ENCODE data around the gene S1PR5. TPM values are rescaled to one million over a fixed set of nuclear protein-coding genes. Genes with fewer than 3 reads are reported as not detected.
"Not testable (repeated sequence)": the region's sequence is repeated elsewhere in the genome, so short reads cannot be mapped to it uniquely, and the experiment has no call there.

Gene S1PR5
- total and polyA plus RNA-seq, 8 donors, result 0.20 to 1.8 (median 0.86) TPM

- H3K4me1 ChIP-seq, result peaks cover 7 to 34% of the 10 kb centered on the region in 2 donors
- intact Hi-C loops (cut with DNase I), result no loop called here
- H3K27me3 ChIP-seq, result no peaks in the 10 kb centered on the region
- TF ChIP-seq CTCF (IDR thresholded peaks at IDR 0.05), result no peak
- H3K4me3 ChIP-seq, result peak overlapping the region; percentile 87 to 92
- H3K36me3 ChIP-seq, result peaks cover 0 to 35% of the 10 kb centered on the region in 2 donors
- no peaks in the 10 kb centered on the region for H3K9me3 ChIP-seq
- H3K27ac ChIP-seq, result peak overlapping the region in 1 of 2 donors; percentile 1
- DNase-seq (peak in 1 of 4 donors; percentile 75), ATAC-seq (no peak)
Measured at GRCh38 chr19:10544753-10545251, 27.6 kb upstream of the S1PR5 start.

GRCh38 chr19:10544242-10544752 lies 27.1 kb upstream of the S1PR5 start:
- peak overlapping the region; percentile 87 to 92 for H3K4me3 ChIP-seq
- peak overlapping the region; percentile 77 to 85 for H3K27ac ChIP-seq
- DNase-seq (peak in 1 of 4 donors; percentile 81), ATAC-seq (peak; percentile 51)
- H3K4me1 ChIP-seq, result peaks cover 7 to 36% of the 10 kb centered on the region in 2 donors
- H3K9me3 ChIP-seq, result no peaks in the 10 kb centered on the region
- TF ChIP-seq CTCF (IDR thresholded peaks at IDR 0.05), result no peak
- intact Hi-C loops (cut with DNase I), result no loop called here
- H3K36me3 ChIP-seq, result peaks cover 0 to 30% of the 10 kb centered on the region in 2 donors
- no peaks in the 10 kb centered on the region for H3K27me3 ChIP-seq

DNA sequence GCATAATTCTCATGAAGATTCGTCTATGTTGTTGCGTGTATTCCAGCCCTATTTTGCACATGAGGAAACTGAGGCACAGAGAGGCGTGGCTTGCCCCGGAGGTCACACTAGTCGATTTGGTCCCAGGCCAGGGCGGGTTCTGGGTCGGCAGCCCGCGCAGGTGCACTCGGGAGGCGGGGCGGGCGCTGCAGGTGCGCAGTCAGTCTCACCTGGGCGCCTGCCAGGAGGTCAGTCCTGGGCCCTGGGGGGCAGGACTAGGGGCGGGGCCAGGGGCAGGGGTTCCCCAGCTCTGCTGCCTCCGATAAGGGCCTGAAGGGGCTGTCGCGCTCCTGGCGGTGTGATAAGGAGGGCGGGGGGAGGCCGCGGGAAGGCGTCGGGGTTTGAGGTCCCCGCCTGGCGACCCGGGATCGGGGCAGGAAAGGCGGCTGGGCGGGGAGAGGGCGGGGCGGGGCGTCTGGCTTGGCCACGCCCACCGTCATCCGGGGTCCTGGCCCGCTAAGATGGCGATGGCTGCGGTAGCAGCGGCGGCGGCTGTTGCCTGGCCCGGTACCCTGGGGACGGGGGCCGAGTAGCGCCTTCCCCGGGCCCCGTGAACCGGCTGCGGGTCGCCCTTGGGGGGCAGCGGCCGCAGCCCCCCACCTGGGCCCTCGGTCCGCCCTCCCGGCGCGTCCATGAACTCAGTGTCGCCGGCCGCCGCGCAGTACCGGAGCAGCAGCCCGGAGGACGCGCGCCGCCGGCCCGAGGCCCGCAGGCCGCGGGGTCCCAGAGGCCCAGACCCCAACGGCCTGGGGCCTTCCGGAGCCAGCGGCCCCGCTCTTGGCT lies 26.4 kb upstream of the S1PR5 start, which contains the start of gene ATG4D:
ATG4D (plus strand) TSS at position 485 of the 822 bp plus-strand sequence; CDS start at position 672, 187 bp downstream.
- intact Hi-C loops (cut with DNase I), result no loop called here
- peak; percentile 63 to 95 (median 88) for DNase-seq
- Histone ChIP-seq H3K27me3 (peaks cover 0 to 6% of the 10 kb centered on the region in 2 donors), H3K4me1 (peaks cover 7 to 41% of the 10 kb centered on the region in 2 donors), H3K4me3 (peak within 1 kb of the TSS; percentile 87 to 92), H3K9me3 (no peaks in the 10 kb centered on the region), H3K27ac (peak within 1 kb of the TSS; percentile 77 to 85), H3K36me3 (peaks cover 0 to 23% of the 10 kb centered on the region in 2 donors)
- ATAC-seq, result peak; percentile 93
- no peak for TF ChIP-seq CTCF (IDR thresholded peaks at IDR 0.05)

GRCh38 chr19:10543059-10543419 lies 25.8 kb upstream of the S1PR5 start:
- ATAC-seq (peak; percentile 1), DNase-seq (no peak)
- intact Hi-C loops (cut with DNase I), result no loop called here
- H3K27ac ChIP-seq, result no peak overlapping the region
- H3K9me3 ChIP-seq, result no peaks in the 10 kb centered on the region
- H3K4me3 ChIP-seq, result peak overlapping the region in 1 of 2 donors; percentile 92
- H3K27me3 ChIP-seq, result peaks cover 0 to 12% of the 10 kb centered on the region in 2 donors
- H3K4me1 ChIP-seq, result peaks cover 7 to 41% of the 10 kb centered on the region in 2 donors
- H3K36me3 ChIP-seq, result peaks cover 0 to 17% of the 10 kb centered on the region in 2 donors
- no peak for TF ChIP-seq CTCF (IDR thresholded peaks at IDR 0.05)

- H3K9me3 ChIP-seq; H3K36me3 ChIP-seq; DNase-seq; ATAC-seq; intact Hi-C loops (cut with DNase I); H3K4me3 ChIP-seq; H3K27ac ChIP-seq: not testable (repeated sequence)
- H3K4me1 ChIP-seq, result peaks cover 0 to 23% of the 10 kb centered on the region in 2 donors
- H3K27me3 ChIP-seq, result peaks cover 0 to 21% of the 10 kb centered on the region in 2 donors
Measured at GRCh38 chr19:10539016-10539415, 21.8 kb upstream of the S1PR5 start.

All from left lung (tissue), 10 donors.